Endothelial cell of umbilical vein (primary cell): ENCODE data around the gene SLC10A4.

ENCODE experiments used
- CTCF ChIP-seq, 2 donors: IDR thresholded peaks; 1 replicate in 1 of 2; 2 replicates in 1 of 2; pipeline ENCODE4 v1.5.1; 2011; ENCODE audit warnings: low read length in 2 of 2, mild to moderate bottlenecking in 2 of 2, moderate library complexity in 2 of 2, control low read depth in 1 of 2, inconsistent platforms in 1 of 2, low read depth in 1 of 2; ENCODE audit not compliant: insufficient read depth in 1 of 2; ENCODE audit errors: extremely low read depth in 1 of 2
- EZH2 ChIP-seq: IDR thresholded peaks from 2 replicates; pipeline ENCODE4 v1.6.1; 2012; ENCODE audit warnings: borderline replicate concordance, low read depth, mild to moderate bottlenecking, moderate library complexity, low read length, inconsistent platforms; ENCODE audit not compliant: severe bottlenecking
- MYC ChIP-seq: IDR thresholded peaks from one replicate; pipeline ENCODE4 v1.6.1; 2011; ENCODE audit warnings: mild to moderate bottlenecking, low read depth, low read length
- POLR2A ChIP-seq: IDR thresholded peaks from 2 replicates; pipeline ENCODE4 v1.6.1; 2012; ENCODE audit warnings: low read depth, mild to moderate bottlenecking, control low read depth, low read length
- POLR2AphosphoS5 ChIP-seq: IDR thresholded peaks from 2 replicates; pipeline ENCODE4 v1.6.1; 2012; ENCODE audit warnings: low read depth, mild to moderate bottlenecking, control low read depth, low read length, moderate library complexity; ENCODE audit not compliant: insufficient read depth

- TF ChIP-seq CTCF (IDR thresholded peaks at IDR 0.05; ENCODE audit: extremely low read depth in 1 of 2, insufficient read depth in 1 of 2, low read depth in 1 of 2, low read length in 2 of 2) (no peak), POLR2A (no peak), EZH2 (no peak), MYC (no peak), POLR2AphosphoS5 (no peak)
These were observed 28.6 kb upstream of the SLC10A4 start for GRCh38 chr4:48454591-48454990.
